ENCODE results near the gene NMRK2.

GRCh38 chr19:3910105-3910504 lies 22.8 kb upstream of the NMRK2 start:
- TF ChIP-seq POLR2AphosphoS5 (IDR thresholded peaks at IDR 0.05; ENCODE audit: borderline replicate concordance, low read depth, low read length) = no peak
- no peak for TF ChIP-seq EZH2 (IDR thresholded peaks at IDR 0.05)
- no peak for TF ChIP-seq FOXP2 (optimal IDR thresholded peaks at IDR 0.05; ENCODE audit: control extremely low read depth, extremely low read length, insufficient read depth)
